GM12872 (cell line): ENCODE results near the gene TGFBR3.

Experiments
- CTCF ChIP-seq: IDR thresholded peaks from 3 replicates; pipeline ENCODE4 v1.5.1; 2011; ENCODE audit warnings: low read depth, mild to moderate bottlenecking, low read length, moderate library complexity; ENCODE audit not compliant: insufficient read depth

TGFBR3 gene

DNA sequence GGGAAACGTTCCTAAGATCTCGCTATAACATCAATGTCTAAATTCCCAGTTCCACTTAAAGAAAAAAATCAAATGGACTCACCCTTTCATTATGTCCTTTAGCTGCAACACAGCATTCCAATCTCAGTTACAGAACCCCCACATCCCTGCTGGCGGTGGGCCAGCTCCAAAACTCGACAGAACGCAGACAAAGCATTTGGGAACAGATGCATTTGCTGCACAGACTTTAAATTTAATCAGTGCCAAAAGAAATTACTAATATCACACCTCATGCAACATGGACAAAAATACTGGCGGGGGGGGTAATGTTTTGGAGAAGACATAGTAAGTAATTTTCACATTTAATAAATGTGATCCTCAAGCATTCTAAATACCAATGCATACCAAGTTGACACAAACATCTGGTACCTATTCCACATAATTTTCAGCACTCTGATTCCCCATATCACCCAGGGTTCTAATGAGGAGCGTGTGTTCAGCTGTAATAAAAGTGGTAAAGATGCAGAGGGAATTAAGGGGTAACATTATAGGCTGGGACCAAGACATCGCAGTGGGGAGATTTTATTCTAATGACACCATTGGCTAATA is 79.7 kb downstream of the TGFBR3 start:
- TF ChIP-seq CTCF, result no peak

GRCh38 chr1:91805311-91805801 is 80.6 kb downstream of the TGFBR3 start:
- TF ChIP-seq CTCF, result no peak

GRCh38 chr1:91804546-91805023 is 81.4 kb downstream of the TGFBR3 start:
- no peak for TF ChIP-seq CTCF

DNA sequence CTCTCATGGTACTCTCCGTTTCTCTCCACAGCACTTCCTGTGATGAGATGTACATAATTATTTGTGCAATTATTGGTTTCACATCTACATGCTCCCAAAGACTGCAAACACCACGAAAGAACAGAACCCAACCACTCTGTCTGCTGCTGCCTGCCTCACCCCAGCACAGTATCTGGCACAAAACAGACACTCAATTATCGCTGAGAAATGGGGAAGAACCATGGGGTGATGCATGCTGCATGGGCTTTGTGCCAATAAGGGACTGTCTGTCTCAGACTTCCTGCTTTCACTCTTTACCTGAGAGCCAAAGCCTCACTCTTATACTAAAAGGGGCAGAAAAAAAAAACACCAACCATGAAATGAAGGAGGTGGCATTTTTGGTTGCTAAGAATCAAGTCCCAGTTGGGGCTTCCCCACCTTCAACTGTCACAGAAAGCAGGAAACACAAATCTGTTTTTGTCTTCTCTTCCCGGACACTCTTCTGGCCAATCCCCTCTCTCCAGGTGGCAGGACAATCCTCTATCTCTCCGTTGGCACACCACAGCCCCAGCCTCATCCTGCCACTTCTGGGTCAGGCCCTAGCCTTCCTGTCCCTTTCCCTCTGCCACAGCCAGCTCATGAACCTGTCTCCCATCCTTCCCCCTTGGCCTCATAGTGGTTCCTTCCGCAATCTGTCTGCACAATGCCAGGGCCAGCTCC is 82.0 kb downstream of the TGFBR3 start:
- TF ChIP-seq CTCF, result no peak

DNA sequence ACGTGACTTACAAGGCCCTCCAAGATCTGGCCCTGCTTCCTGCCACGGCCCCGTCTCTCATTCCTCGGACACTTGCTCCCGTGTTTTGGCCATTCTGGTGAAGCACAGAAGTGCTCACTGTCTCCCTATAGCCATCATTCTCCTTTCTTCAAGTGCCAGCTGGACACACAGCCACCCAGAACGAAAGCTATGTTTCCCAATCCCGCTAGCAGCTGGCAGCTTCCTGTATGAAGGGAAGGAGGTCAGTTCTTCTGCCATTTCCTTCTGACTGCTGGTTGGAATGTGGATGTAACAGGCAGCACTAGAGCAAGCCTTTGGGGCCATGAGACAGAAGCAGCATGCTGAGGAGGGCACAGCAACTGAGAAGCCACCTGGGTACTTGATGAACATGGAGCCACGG is 82.8 kb downstream of the TGFBR3 start:
- no peak for TF ChIP-seq CTCF

DNA sequence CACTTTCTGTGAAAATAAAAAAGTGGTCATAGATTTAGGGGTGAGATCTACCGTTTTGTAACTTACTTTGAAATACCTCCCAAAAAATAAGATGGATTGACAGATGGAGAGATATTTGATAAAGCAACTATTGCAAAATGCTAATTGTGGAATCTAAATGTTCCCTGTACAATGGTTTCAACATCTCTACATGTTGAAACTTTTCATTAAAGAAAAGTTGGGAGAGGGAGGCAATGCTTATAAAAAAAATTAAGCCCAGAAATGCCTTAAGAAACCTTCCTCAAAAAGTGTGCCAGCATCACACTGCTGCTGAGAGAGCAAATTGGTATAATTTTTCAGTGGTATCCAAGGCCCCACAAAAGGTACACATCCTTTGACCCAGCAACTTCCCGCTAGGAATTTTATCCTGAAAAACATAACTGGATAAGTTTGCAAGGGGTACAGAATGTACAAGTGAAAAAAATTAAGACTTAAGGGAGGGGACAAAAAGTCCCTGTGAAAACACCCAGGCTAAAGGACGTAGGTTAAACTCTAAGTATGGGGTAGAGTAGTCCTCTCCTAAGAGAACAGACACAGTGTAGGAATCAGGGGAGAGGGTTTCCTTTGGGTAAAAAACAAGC is 84.3 kb downstream of the TGFBR3 start:
- no peak for TF ChIP-seq CTCF

GRCh38 chr1:91799863-91800262 is 86.1 kb downstream of the TGFBR3 start:
- TF ChIP-seq CTCF, result no peak
